Endometrium (tissue), 2 donors: ENCODE data around the gene DNAJC1.

Experiments
- FAIRE-seq: peaks from 2 replicates; lab custom pipeline; 2012; peaks lifted over from hg19 to GRCh38; lab: Jason Lieb, UNC
- donor health status: control.
- donor health status: control.

The DNAJC1 gene

GRCh38 chr10:21959998-21960397 lies 43.5 kb downstream of the DNAJC1 start:
- FAIRE-seq: no peak

- no peak for FAIRE-seq
Measured at GRCh38 chr10:21954690-21955089, 48.8 kb downstream of the DNAJC1 start.

DNA sequence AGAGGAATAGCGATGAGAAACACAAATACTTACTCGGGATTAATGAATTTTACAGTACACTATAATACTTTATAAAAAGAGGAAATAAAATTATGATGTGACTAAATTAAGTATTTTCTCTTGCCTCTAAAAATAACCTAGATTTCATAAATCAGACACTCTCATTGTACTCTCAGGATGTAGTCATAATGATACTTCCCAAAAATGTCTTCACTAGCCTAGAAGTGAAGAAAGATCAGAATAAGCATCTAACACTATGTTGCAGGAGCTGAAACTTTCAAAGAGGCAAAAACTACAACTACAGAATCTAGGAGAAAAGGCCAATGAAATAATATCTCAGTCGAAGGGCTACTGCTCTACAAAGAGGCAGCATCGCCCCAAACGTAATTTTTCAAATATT lies 49.4 kb downstream of the DNAJC1 start:
- FAIRE-seq: no peak

DNA sequence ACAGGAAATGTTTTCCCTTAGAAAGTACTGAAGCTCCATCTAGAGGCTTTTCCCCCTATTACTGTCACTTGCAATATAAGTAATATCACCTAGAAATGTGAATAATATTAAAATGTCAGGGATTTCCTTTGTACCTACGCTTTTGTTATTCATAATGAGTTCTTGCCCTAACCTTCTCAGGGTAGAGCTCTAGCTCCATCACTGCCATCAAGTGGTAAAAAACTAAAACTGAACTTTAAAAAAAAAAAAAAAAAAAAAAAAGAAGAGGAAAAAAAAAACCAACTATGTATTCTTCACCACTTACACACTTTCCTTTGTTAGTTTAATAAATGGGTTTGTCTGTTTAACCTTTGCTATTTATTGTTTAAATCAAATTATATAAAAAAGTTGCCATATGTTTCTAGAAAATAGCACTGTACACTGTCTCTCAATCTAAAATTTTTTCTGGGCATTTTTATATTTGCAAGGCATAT lies 49.9 kb downstream of the DNAJC1 start:
- FAIRE-seq: peak; percentile 92

GRCh38 chr10:21950566-21950965 lies 53.0 kb downstream of the DNAJC1 start:
- FAIRE-seq: no peak

DNA sequence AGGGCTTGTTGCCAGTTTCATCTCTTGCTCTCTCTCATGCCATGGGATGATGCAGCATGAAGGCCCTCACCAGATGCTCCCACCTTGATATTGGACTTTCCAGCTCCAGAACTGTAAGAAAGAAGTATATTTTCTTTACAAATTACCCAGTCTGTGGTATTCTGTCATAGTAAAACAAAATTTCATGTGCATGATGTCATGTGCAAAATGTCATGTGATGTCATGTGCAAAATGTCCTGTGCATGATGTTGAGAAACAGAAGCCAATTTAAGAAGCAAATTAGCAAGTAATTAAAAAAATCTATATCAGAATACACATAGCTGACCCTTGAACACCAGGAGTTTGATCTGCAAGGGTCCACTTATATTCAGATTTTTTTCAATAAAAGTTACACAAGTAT lies 56.6 kb downstream of the DNAJC1 start:
- no peak for FAIRE-seq

DNA sequence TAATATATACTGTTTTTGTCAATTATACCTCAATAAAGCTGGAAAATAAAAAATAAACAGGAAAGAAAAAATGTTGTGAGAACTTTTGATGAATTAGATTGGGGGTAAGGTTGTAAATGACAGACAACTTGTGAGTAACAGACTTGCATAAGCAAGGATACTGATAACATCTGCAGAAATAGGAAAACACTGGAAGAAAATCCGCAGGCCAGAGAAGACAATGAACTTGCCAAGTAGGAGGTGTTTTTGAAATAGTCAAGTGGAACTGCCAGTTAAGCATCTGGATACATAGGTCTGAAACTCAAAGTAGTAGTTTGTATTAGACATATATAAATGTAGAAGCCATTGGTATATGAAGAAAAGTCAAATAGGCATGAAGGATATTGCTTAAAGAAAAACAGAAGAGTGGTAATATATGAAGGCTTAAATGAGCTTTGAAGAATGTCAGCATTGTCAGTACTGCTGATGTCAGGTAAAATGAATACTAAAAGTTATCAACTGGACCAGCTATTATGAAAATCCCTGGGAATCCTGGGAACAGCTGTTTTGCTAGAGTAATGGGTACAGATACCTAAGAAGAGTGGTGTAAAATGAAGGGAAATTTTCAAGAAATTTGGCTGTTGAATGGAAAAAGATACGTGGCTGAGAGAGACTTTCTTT lies 58.7 kb downstream of the DNAJC1 start:
- FAIRE-seq: no peak

GRCh38 chr10:21943633-21944265 lies 59.8 kb downstream of the DNAJC1 start:
- FAIRE-seq: no peak

GRCh38 chr10:21935439-21936023 lies 68.0 kb downstream of the DNAJC1 start:
- FAIRE-seq: no peak

DNA sequence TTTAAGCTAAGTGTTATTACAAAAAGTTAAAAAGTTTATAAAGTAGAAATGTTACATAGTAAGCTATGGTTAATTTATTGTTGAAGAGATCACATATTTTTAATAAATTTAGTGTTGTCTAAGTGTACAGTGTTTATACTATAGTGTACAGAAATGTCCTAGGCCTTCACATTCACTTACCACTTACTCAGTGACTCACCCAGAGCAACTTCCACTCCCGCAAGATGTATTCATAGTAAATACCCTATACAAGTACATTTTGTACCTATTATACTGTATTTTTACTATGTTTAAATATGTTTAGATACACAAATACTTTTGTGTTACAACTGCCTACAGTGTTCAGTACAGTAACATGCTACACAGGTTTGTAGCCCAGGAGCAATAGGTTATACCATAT lies 69.2 kb downstream of the DNAJC1 start:
- no peak for FAIRE-seq

DNA sequence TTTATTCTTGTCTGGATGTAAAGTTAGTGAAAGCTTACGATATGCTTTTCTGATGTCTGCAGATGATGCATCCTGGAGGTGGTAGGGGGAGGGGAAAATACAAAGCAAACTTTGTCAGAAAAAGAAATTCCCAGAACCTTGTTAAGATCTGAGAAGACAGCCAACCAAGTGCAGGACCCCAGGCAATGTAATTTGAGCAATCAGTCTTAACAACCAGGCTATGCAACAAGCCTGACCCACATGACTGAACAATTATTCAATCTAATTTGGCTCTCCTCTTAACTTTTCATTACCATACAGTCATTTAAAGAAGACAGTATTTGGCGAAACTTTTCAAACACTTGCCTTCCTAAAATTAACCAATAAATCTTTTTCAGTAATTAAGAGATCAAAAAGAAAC lies 74.5 kb downstream of the DNAJC1 start:
- no peak for FAIRE-seq

DNA sequence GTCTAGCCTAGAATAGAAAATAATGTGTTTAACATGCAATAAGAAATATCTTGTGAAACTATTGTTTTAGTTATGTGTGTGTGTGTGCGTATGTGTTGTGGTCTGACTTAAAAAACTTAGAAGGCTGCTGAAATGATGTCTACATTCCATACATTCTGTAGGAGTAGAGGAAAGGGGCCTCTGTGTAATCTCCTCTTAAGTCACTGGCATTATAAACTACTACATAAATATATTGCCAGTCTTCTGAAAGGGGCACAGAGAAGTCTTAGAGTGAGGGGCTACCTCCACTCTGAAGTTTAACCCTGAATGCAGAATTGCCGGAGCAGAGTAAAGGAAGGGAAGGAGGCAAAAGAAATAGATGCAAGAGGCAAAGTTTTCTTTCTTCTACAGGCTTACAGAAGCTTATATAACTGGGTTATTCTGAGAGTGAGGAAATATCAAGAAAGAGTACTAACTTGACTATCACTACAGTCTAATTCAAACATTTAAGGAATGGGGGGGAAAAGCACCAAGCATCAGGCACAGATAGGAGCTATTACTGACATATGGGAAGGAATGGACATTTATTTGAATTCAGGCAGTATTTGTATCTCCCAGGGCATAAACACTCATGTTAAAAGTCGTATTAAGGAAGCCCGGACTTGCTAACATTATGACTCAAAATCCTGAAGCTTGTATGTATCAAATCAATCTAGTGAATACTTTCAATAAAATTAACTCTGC lies 75.7 kb downstream of the DNAJC1 start:
- FAIRE-seq: no peak

- no peak for FAIRE-seq
Measured at GRCh38 chr10:21926949-21927348, 76.6 kb downstream of the DNAJC1 start.

DNA sequence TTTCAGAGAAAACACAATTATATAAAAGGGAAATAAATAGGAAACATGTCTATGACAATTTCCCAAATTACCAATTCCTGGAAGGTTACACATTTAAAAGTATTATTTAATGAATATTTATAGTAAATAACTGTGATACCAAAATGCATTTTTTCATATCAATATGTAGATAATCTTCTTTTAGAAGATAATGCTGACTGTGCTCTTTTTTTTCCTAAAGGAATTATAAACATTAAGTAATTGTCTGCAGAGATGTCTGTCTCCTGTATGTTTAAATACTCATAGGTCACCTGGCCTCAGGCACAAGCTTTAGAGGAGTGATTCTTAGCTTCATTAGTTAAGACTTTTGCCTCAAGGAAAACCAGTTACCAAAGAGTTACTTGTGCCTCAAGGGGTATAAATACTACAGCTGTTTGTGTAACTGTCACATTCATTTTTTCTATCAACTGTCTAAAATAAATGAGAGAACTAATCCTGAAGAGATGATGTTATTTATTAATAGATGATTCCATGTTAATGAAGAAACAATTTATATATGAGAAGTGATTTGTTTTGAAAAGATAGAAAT lies 77.1 kb downstream of the DNAJC1 start:
- FAIRE-seq: peak; percentile 8

- no peak for FAIRE-seq
Measured at GRCh38 chr10:21925851-21926250, 77.7 kb downstream of the DNAJC1 start.

GRCh38 chr10:21924511-21924910 lies 79.0 kb downstream of the DNAJC1 start:
- no peak for FAIRE-seq

GRCh38 chr10:21920633-21921032 lies 82.9 kb downstream of the DNAJC1 start:
- no peak for FAIRE-seq

- no peak for FAIRE-seq
Measured at GRCh38 chr10:21919906-21920305, 83.6 kb downstream of the DNAJC1 start.

DNA sequence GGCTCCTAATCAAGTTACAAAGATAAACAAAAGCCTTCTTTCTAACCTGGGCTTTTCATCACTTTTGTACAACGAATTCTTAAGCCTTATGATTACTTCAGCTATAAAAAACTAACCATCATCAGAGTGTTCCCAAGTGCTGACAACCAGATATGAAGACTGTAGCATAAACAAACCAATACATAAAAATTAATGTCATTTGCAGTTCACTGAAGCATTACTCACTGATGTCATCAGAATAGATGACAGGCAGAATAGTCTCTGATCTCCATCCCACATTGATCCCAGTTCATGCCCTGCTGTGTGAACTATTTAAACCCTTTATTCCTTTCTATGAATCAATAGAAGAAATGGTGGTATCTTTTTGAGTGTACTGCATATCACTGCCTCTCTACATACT lies 84.4 kb downstream of the DNAJC1 start:
- FAIRE-seq: no peak

DNA sequence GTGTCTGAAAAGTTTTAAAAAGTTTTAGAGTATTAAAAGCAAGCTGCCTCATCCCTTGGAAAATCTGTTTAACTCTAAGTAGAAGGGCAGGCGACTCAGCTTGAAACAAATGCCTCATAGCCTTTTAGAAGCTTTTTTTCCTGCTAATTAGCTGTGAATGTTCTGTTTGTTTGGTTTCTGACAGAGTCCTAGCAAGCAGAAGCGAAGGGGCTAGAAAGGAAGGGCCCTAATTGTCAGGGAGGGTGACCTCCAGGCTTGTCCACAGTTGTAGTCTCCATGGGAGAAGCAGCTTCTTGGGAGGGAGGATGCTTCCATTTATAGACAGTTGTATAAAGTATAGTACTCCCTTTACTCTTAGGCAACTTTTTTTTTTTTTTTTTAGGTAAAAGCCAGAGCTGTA lies 90.9 kb downstream of the DNAJC1 start:
- no peak for FAIRE-seq

- FAIRE-seq: no peak
Measured at GRCh38 chr10:21910798-21911197, 92.7 kb downstream of the DNAJC1 start.

- FAIRE-seq: no peak
Measured at GRCh38 chr10:21907436-21907835, 96.1 kb downstream of the DNAJC1 start.

- no peak for FAIRE-seq
Measured at GRCh38 chr10:21904930-21905329, 98.6 kb downstream of the DNAJC1 start.
